Activated CD4-positive, alpha-beta memory T cell treated with anti-CD3 and anti-CD28 coated beads for 36 hours (primary cell): ENCODE data around the gene HIC1. TPM values are rescaled to one million over a fixed set of nuclear protein-coding genes. Genes with fewer than 3 reads are reported as not detected.
A peak's percentile ranks its signal among the peaks of the same experiment; 100 is the strongest.

ENCODE experiments used
- CTCF ChIA-PET: fragments of 350-600 bp; sonication (Branson Sonifier 250); formaldehyde crosslinking; loops from one replicate; lab custom pipeline; 2021; ENCODE audit warnings: antibody characterized with exemption, inconsistent platforms; lab: Charles Lee
- POLR2A ChIA-PET: fragments of 350-600 bp; sonication (Branson Sonifier 250); formaldehyde crosslinking; loops from one replicate; lab custom pipeline; 2021; ENCODE audit warnings: antibody characterized with exemption; lab: Charles Lee
- DNase-seq: peaks from one replicate; pipeline ENCODE4 v3.0.0-alpha.2; 2020
- H3K27ac Mint-ChIP-seq: one replicate; pipeline ENCODE4 v1.8.0; 2021; ENCODE audit warnings: mixed read lengths
- H3K27me3 Mint-ChIP-seq: one replicate; pipeline ENCODE4 v1.8.0; 2021; ENCODE audit warnings: mixed read lengths
- H3K36me3 Mint-ChIP-seq: one replicate; pipeline ENCODE4 v1.8.0; 2021; ENCODE audit warnings: mixed read lengths
- H3K4me1 Mint-ChIP-seq: one replicate; pipeline ENCODE4 v1.8.0; 2021; ENCODE audit warnings: low read depth, mixed read lengths
- H3K4me3 Mint-ChIP-seq: one replicate; pipeline ENCODE4 v1.8.0; 2021; ENCODE audit warnings: mild to moderate bottlenecking, mixed read lengths
- H3K9me3 Mint-ChIP-seq: one replicate; pipeline ENCODE4 v1.8.0; 2021; ENCODE audit warnings: mixed read lengths
- intact Hi-C: fragments of 100-400 bp; cut with micrococcal nuclease; formaldehyde crosslinking; loops from one replicate; pipeline ENCODE4 v1.15.1; 2023
- total RNA-seq, 2 experiments: library from RNA; stranded (reverse); gene quantifications; one replicate each; pipeline ENCODE4 v1.2.3, GENCODE V29; 2021

Gene HIC1
- total RNA-seq, 2 experiments from 2014 or later: 13.1 to 13.2 TPM

DNA sequence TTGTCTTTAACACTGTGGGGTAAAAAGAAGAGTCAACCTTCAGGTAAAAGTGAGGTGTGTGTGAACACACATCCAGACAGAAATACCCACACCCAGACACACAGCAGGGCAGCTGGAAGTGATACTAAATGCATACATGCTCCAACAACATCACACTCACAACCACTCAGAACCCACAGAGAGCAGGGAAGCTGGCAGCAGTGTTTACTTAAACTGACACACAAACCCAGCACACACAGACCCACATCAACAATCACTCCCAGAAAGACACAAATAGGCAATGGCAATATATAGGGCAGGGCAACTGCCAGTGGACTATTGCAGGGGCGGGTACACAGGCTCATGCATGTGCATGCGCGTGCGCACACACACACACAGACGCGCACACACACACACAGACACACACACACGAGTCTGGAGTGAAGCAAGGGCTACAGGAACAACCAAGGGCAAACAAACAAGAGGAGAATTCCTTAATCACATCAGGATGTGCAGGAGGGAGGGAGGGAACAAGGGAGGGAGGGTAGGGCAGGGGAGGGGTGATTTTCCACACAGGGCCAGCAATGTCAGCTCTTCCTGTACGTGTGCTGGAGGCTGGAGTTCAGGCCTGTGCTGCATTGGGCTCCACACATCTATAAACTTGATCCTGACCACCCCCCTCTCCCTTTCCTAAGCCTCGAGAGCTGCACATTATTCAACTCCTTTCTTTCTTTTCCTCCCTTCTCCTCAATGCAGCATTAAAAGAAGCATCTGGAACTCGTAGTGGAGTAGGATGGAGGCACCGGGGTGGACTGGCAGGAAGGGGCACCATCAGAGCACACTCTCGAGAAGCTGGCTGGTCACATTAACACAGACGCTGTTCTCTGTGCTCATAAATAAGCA lies 30.1 kb downstream of the HIC1 start:
- ChIA-PET POLR2A (interaction anchor here (6.2 kb wide), 1 partner anchor 15 kb away, joined by 82 read pairs; no protein-coding TSS in a partner anchor), CTCF (interaction anchor here (1.3 to 1.6 kb wide), 2 partner anchors 25 to 160 kb away, joined by 3 to 6 read pairs; no protein-coding TSS in a partner anchor)
- Mint-ChIP-seq H3K4me3 (no peak overlapping the region), H3K36me3 (peaks cover 44% of the 10 kb centered on the region), H3K4me1 (peaks cover 69% of the 10 kb centered on the region), H3K9me3 (no peaks in the 10 kb centered on the region), H3K27me3 (no peaks in the 10 kb centered on the region), H3K27ac (peak overlapping the region; percentile 34)
- intact Hi-C loops: loop anchor here (5.0 kb wide), 2 partner anchors 33 to 137 kb away; no protein-coding TSS in a partner anchor
- no peak for DNase-seq

- Mint-ChIP-seq H3K27ac (no peak overlapping the region), H3K36me3 (peaks cover 42% of the 10 kb centered on the region), H3K9me3 (no peaks in the 10 kb centered on the region), H3K27me3 (no peaks in the 10 kb centered on the region), H3K4me3 (no peak overlapping the region), H3K4me1 (peaks cover 75% of the 10 kb centered on the region)
- no peak for DNase-seq
- CTCF ChIA-PET: interaction anchor here (1.6 kb wide), 1 partner anchor 159 kb away, joined by 6 read pairs; no protein-coding TSS in a partner anchor
- POLR2A ChIA-PET: interaction anchor here (1.0 to 6.2 kb wide), 2 partner anchors 10 to 16 kb away, joined by 3 to 82 read pairs; no protein-coding TSS in a partner anchor
- intact Hi-C loops: loop anchor here (5.0 kb wide), 2 partner anchors 33 to 137 kb away; no protein-coding TSS in a partner anchor
These were observed 30.7 kb downstream of the HIC1 start for GRCh38 chr17:2085648-2085949.

- Mint-ChIP-seq H3K36me3 (peaks cover 37% of the 10 kb centered on the region), H3K4me3 (no peak overlapping the region), H3K4me1 (peaks cover 82% of the 10 kb centered on the region), H3K27ac (no peak overlapping the region), H3K9me3 (no peaks in the 10 kb centered on the region), H3K27me3 (no peaks in the 10 kb centered on the region)
- DNase-seq: no peak
- POLR2A ChIA-PET: interaction anchor here (0.5 to 6.2 kb wide), 3 partner anchors 11 to 179 kb away, joined by 3 to 82 read pairs (median 4); no protein-coding TSS in a partner anchor
- CTCF ChIA-PET: interaction anchor here (0.7 to 7.9 kb wide), 3 partner anchors 30 to 197 kb away, joined by 3 to 90 read pairs (median 6); partner anchors contain the start of gene HIC1
- intact Hi-C loops: loop anchor here (5.0 kb wide), 2 partner anchors 34 to 136 kb away; no protein-coding TSS in a partner anchor
These were observed 31.4 kb downstream of the HIC1 start for GRCh38 chr17:2086306-2086705.

- Mint-ChIP-seq H3K4me3 (peak overlapping the region; percentile 2), H3K36me3 (peaks cover 28% of the 10 kb centered on the region), H3K27me3 (no peaks in the 10 kb centered on the region), H3K27ac (peak overlapping the region; percentile 42), H3K4me1 (peaks cover 81% of the 10 kb centered on the region), H3K9me3 (no peaks in the 10 kb centered on the region)
- intact Hi-C loops: loop anchor here (1.0 to 5.0 kb wide), 4 partner anchors 17 to 179 kb away; no protein-coding TSS in a partner anchor
- POLR2A ChIA-PET: interaction anchor here (0.9 to 6.2 kb wide), 7 partner anchors 18 to 175 kb away, joined by 3 to 82 read pairs (median 3); no protein-coding TSS in a partner anchor
- CTCF ChIA-PET: interaction anchor here (0.6 to 7.9 kb wide), 7 partner anchors 15 to 158 kb away, joined by 3 to 90 read pairs (median 3); partner anchors contain the start of gene HIC1
- peak; percentile 80 for DNase-seq
These were observed 32.8 kb downstream of the HIC1 start for GRCh38 chr17:2087597-2088211.

DNA sequence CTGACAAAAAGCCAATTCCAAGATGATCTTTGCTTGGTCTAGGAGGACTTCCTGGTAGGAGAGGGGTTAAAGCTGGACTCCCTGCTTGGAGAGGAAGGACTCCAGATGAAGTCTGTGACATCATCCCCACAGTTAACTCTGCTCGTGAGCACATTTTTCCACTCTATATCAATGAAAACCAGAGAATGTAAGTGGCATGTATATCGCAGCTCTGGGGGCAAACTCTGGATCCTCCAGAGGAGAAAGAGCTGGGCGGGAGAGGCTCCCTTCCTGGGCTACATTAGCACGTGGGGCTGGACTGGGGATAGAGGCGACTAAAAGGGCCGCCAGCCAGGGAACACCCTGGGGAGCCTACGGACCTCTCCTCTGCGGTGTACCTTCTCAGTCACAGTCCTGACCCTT lies 34.1 kb downstream of the HIC1 start:
- H3K36me3 Mint-ChIP-seq: peaks cover 20% of the 10 kb centered on the region
- peak overlapping the region; percentile 83 for H3K4me3 Mint-ChIP-seq
- H3K9me3 Mint-ChIP-seq: no peaks in the 10 kb centered on the region
- DNase-seq: no peak
- ChIA-PET CTCF (interaction anchor here (0.9 to 7.9 kb wide), 7 partner anchors 17 to 265 kb away, joined by 3 to 90 read pairs (median 7); partner anchors contain the start of gene HIC1), POLR2A (interaction anchor here (0.6 to 6.2 kb wide), 17 partner anchors 14 to 372 kb away, joined by 3 to 82 read pairs (median 5); partner anchors contain the start of genes HIC1, SMG6 and SRR)
- H3K4me1 Mint-ChIP-seq: peaks cover 74% of the 10 kb centered on the region
- H3K27ac Mint-ChIP-seq: peak overlapping the region; percentile 90
- H3K27me3 Mint-ChIP-seq: no peaks in the 10 kb centered on the region
- intact Hi-C loops: loop anchor here (1.0 to 5.0 kb wide), 4 partner anchors 37 to 178 kb away; no protein-coding TSS in a partner anchor

DNA sequence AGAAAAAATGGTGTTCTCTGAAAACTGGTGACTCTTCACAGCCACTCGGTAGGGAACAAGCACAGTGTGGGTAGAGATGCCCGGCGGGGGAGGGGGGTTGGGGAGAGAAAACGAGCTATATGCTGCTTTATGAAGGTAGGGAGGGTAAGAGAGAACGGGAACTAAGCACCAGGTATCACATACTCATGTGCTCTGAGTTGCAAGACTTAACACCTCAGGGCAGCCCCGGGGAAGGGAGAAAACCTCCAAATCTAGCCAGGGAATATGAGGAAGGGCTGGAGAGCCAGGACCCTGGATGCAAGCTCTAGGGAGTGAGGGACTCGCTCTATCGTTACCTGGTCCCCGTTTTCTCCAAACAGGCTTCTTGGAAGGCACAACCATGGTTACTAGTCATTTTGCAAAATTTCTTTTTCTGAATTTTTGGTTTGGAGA lies 35.3 kb downstream of the HIC1 start:
- Mint-ChIP-seq H3K9me3 (no peaks in the 10 kb centered on the region), H3K4me3 (peak overlapping the region; percentile 83), H3K36me3 (peaks cover 12% of the 10 kb centered on the region), H3K27me3 (no peaks in the 10 kb centered on the region), H3K27ac (peak overlapping the region; percentile 90), H3K4me1 (peaks cover 65% of the 10 kb centered on the region)
- ChIA-PET POLR2A (interaction anchor here (0.6 to 6.2 kb wide), 13 partner anchors 9 to 213 kb away, joined by 3 to 82 read pairs (median 3); partner anchors contain the start of genes HIC1, SMG6 and SRR), CTCF (interaction anchor here (0.7 to 7.9 kb wide), 8 partner anchors 16 to 193 kb away, joined by 3 to 90 read pairs (median 6); partner anchors contain the start of gene HIC1)
- intact Hi-C loops: no loop called here
- DNase-seq: peak; percentile 48

DNA sequence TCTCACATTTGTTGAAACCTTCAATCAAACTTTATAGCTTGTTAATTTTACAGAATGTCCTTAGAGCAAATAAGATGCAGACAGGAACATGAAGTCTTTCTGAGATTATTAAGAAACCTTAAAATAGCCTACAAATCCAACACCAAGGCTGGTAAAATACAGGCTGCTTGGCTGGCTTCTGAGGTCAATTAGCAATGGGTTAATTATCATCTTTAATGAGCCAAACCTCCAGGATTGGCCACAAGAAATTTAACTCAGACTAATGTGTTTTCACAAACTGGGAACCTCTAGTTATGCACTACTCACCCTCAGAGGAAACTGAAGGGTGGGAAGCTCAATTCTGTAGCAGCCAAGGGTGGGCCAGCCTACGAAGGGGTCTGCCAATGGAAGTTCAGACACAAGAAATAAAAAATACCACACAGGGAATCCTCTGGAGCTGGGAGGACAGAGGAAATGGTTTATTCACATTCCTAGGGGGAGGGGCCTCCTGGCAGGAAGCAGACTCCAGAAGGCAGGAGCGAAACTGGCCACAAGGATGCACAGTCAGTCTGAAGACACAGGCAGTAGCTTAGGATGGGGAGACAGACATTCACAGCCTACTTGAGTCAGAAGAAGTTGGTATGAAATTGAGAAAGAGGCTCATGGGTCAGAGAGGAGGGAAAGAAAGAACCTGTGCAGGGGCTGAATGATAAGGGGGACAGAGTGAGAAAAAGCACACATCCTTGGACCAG lies 36.1 kb downstream of the HIC1 start:
- Mint-ChIP-seq H3K9me3 (no peaks in the 10 kb centered on the region), H3K27ac (peak overlapping the region; percentile 9), H3K36me3 (peaks cover 7% of the 10 kb centered on the region), H3K4me1 (peaks cover 59% of the 10 kb centered on the region), H3K4me3 (peak overlapping the region; percentile 83), H3K27me3 (no peaks in the 10 kb centered on the region)
- POLR2A ChIA-PET: interaction anchor here (0.6 to 6.2 kb wide), 11 partner anchors 10 to 238 kb away, joined by 3 to 82 read pairs (median 3); partner anchors contain the start of genes HIC1, SMG6 and SRR
- no peak for DNase-seq
- intact Hi-C loops: no loop called here
- CTCF ChIA-PET: interaction anchor here (0.6 to 7.9 kb wide), 7 partner anchors 20 to 192 kb away, joined by 3 to 90 read pairs (median 7); partner anchors contain the start of gene HIC1

GRCh38 chr17:2092253-2092652 lies 37.4 kb downstream of the HIC1 start:
- Mint-ChIP-seq H3K4me3 (no peak overlapping the region), H3K36me3 (no peaks in the 10 kb centered on the region), H3K4me1 (peaks cover 46% of the 10 kb centered on the region), H3K9me3 (no peaks in the 10 kb centered on the region), H3K27me3 (no peaks in the 10 kb centered on the region), H3K27ac (no peak overlapping the region)
- intact Hi-C loops: no loop called here
- DNase-seq: no peak
- CTCF ChIA-PET: interaction anchor here (1.4 to 7.9 kb wide), 2 partner anchors 36 to 153 kb away, joined by 3 to 90 read pairs; partner anchors contain the start of gene HIC1
- POLR2A ChIA-PET: interaction anchor here (0.5 kb wide), 1 partner anchor 302 kb away, joined by 3 read pairs; no protein-coding TSS in a partner anchor

DNA sequence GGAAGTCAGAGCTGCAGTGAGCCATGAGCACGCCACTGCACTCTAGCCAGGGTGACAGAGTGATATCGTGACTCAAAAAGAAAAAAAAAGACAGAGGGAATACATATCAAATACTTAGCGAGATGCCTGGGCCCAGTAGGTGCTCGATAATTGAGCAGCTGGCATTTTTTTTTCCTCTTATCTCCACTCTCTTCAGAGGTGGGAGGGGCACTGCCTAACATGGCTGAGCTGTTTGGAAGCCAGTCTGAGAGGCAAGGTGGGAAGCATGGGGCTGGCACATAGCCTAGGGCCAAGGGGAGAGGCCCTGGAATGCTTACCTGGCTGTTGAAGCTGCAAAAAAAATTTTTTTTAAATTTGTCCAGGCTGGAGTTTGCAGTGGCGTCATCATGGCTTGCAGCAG lies 38.4 kb downstream of the HIC1 start:
- Mint-ChIP-seq H3K36me3 (no peaks in the 10 kb centered on the region), H3K27me3 (no peaks in the 10 kb centered on the region), H3K4me1 (peaks cover 35% of the 10 kb centered on the region), H3K4me3 (no peak overlapping the region), H3K9me3 (no peaks in the 10 kb centered on the region), H3K27ac (no peak overlapping the region)
- ChIA-PET CTCF (interaction anchor here (0.6 to 7.9 kb wide), 3 partner anchors 37 to 243 kb away, joined by 3 to 90 read pairs (median 3); partner anchors contain the start of gene HIC1), POLR2A (no interaction called here)
- intact Hi-C loops: no loop called here
- no peak for DNase-seq

DNA sequence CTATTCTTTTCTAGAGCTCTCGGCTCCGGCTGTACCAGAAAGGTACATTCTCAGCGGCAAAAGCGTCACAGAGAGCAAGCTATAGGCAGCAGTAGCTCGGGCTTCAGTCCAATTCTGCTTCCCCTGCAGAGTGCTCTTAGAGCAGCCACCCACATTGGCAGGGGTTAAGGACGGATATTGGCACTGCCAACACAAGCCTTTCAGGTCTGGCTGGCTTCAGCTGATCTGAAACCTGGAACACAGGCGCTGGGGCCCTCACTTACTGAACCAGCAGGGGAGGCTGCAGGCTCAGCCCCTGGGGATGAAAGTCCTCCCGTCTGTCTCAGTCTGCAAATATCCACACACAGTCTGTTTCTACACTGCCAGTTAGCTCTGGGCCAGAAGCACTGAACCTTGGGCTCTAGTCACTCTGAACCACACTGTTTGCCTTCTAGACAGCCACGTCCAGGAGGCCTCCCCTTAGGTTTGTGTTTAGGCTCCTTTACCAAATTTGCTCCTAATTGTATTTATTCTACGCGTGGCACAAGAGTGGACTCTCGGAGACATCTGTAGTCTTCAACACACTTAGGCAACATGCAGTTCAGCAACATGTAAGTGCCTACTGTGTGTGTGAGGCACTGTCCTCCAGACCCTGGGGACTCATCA lies 40.1 kb downstream of the HIC1 start:
- intact Hi-C loops: no loop called here
- POLR2A ChIA-PET: no interaction called here

More for the DNA sequence above, 40.1 kb downstream of the HIC1 start:
- Mint-ChIP-seq H3K36me3 (no peaks in the 10 kb centered on the region), H3K4me3 (no peak overlapping the region), H3K9me3 (no peaks in the 10 kb centered on the region), H3K27ac (no peak overlapping the region), H3K4me1 (peaks cover 19% of the 10 kb centered on the region), H3K27me3 (no peaks in the 10 kb centered on the region)
- CTCF ChIA-PET: interaction anchor here (0.8 to 1.3 kb wide), 2 partner anchors 37 to 150 kb away, joined by 3 to 5 read pairs; no protein-coding TSS in a partner anchor
- no peak for DNase-seq
